IMR-90 (cell line): ENCODE measurements around the gene PLD1. TPM values are rescaled to one million over a fixed set of nuclear protein-coding genes. Genes with fewer than 3 reads are reported as not detected.

Experiments used
- ATAC-seq: fragments of 200-7000 bp; cut with Tn5 transposase; 2 replicates; pipeline ENCODE4 v1.9.1; 2020; ENCODE audit warnings: low read depth, mild to moderate bottlenecking, moderate library complexity
- BruUV-seq: library from RNA; stranded (reverse); fragments of 400-500 nt; replicated peaks from 2 replicates; lab custom pipeline; 2021; lab: Mats Ljungman, UMichigan
- CTCF ChIA-PET: fragments of 300-600 bp; formaldehyde crosslinking; extraction: SDS; loops from one replicate; lab custom pipeline; 2021; ENCODE audit warnings: antibody characterized with exemption; lab: Yijun Ruan, JAX
- POLR2A ChIA-PET: fragments of 300-600 bp; sonication (Branson Sonifier 250); formaldehyde crosslinking; loops from one replicate; lab custom pipeline; 2022; ENCODE audit warnings: antibody characterized with exemption; ENCODE audit not compliant: unreplicated experiment; lab: Charles Lee
- DNase-seq: peaks from one replicate; pipeline ENCODE4 v3.0.0; 2013
- H2AFZ ChIP-seq: replicated peaks from 2 replicates; pipeline ENCODE3; 2013; ENCODE audit warnings: low read length, mild to moderate bottlenecking; ENCODE audit not compliant: poor library complexity
- H2AK5ac ChIP-seq: 2 replicates; pipeline ENCODE4 v1.6.1; 2013; ENCODE audit warnings: low read depth, low read length, inconsistent platforms
- H2AK9ac ChIP-seq: replicated peaks from 2 replicates; pipeline ENCODE3; 2013; ENCODE audit warnings: mild to moderate bottlenecking, low read depth, low read length, moderate library complexity; ENCODE audit not compliant: poor library complexity
- H2BK120ac ChIP-seq: 2 replicates; pipeline ENCODE4 v1.6.1; 2013; ENCODE audit warnings: low read depth, low read length, inconsistent platforms
- H2BK15ac ChIP-seq: 3 replicates; pipeline ENCODE4 v1.6.1; 2013; ENCODE audit warnings: low read depth, low read length, inconsistent platforms
- H2BK20ac ChIP-seq: 2 replicates; pipeline ENCODE4 v1.6.1; 2013; ENCODE audit warnings: low read depth, mild to moderate bottlenecking, inconsistent platforms, low read length, moderate library complexity
- H2BK5ac ChIP-seq: 2 replicates; pipeline ENCODE4 v1.6.1; 2013; ENCODE audit warnings: mild to moderate bottlenecking, low read depth, low read length, inconsistent platforms; ENCODE audit not compliant: poor library complexity, severe bottlenecking
- H3K14ac ChIP-seq: replicated peaks from 2 replicates; pipeline ENCODE4 v1.6.1; 2013; ENCODE audit warnings: low read depth, low read length, inconsistent platforms
- H3K18ac ChIP-seq: 2 replicates; pipeline ENCODE4 v1.6.1; 2013; ENCODE audit warnings: low read depth, low read length, control low read depth
- H3K23ac ChIP-seq: 2 replicates; pipeline ENCODE4 v1.6.1; 2013; ENCODE audit warnings: low read depth, low read length, inconsistent platforms
- H3K27ac ChIP-seq: 2 replicates; pipeline ENCODE4 v1.5.1; 2013; ENCODE audit warnings: mild to moderate bottlenecking, control low read depth, low read length; ENCODE audit not compliant: insufficient read depth
- H3K27me3 ChIP-seq: 2 replicates; pipeline ENCODE4 v1.6.1; 2013; ENCODE audit warnings: low read length; ENCODE audit not compliant: control insufficient read depth, insufficient read depth
- H3K36me3 ChIP-seq: 2 replicates; pipeline ENCODE4 v1.6.1; 2013; ENCODE audit warnings: low read length, mixed read lengths; ENCODE audit not compliant: control insufficient read depth, insufficient read depth
- H3K4ac ChIP-seq: 2 replicates; pipeline ENCODE4 v1.6.1; 2013; ENCODE audit warnings: low read depth, low read length, inconsistent platforms
- H3K4me1 ChIP-seq: 2 replicates; pipeline ENCODE4 v1.6.1; 2013; ENCODE audit warnings: low read length, mixed read lengths; ENCODE audit not compliant: control insufficient read depth, insufficient read depth
- H3K4me2 ChIP-seq: 2 replicates; pipeline ENCODE4 v1.6.1; 2013; ENCODE audit warnings: low read depth, mild to moderate bottlenecking, control low read depth, low read length, moderate library complexity
- H3K4me3 ChIP-seq: 2 replicates; pipeline ENCODE4 v1.5.1; 2013; ENCODE audit warnings: low read depth, mild to moderate bottlenecking, control low read depth, low read length, moderate library complexity; ENCODE audit not compliant: insufficient read depth
- H3K56ac ChIP-seq: 2 replicates; pipeline ENCODE4 v1.6.1; 2013; ENCODE audit warnings: low read length, inconsistent platforms; ENCODE audit not compliant: insufficient read depth; ENCODE audit errors: extremely low read depth
- H3K79me1 ChIP-seq, 2 experiments: 2 replicates each; pipeline ENCODE4 v1.6.1; 2013; ENCODE audit warnings: low read length in 2 of 2, inconsistent platforms in 1 of 2, low read depth in 1 of 2
- H3K9ac ChIP-seq: 2 replicates; pipeline ENCODE4 v1.6.1; 2013; ENCODE audit warnings: low read depth, low read length, control low read depth
- H3K9me1 ChIP-seq: 2 replicates; pipeline ENCODE4 v1.6.1; 2013; ENCODE audit warnings: low read length, inconsistent platforms; ENCODE audit not compliant: insufficient read depth
- H3K9me3 ChIP-seq: 2 replicates; pipeline ENCODE4 v1.6.1; 2013; ENCODE audit warnings: low read length; ENCODE audit not compliant: control insufficient read depth, insufficient read depth
- H4K20me1 ChIP-seq: 2 replicates; pipeline ENCODE4 v1.6.1; 2013; ENCODE audit warnings: low read length, inconsistent platforms; ENCODE audit not compliant: insufficient read depth
- H4K5ac ChIP-seq: 2 replicates; pipeline ENCODE4 v1.6.1; 2013; ENCODE audit warnings: mild to moderate bottlenecking, low read depth, low read length, control low read depth
- H4K8ac ChIP-seq, 2 experiments: 2 replicates each; pipeline ENCODE4 v1.6.1; 2013; ENCODE audit warnings: low read depth in 2 of 2, low read length in 2 of 2, control low read depth in 1 of 2, inconsistent platforms in 1 of 2
- H4K91ac ChIP-seq: 2 replicates; pipeline ENCODE4 v1.6.1; 2013; ENCODE audit warnings: low read depth, low read length, inconsistent platforms; ENCODE audit not compliant: insufficient read depth
- BHLHE40 ChIP-seq: fragments of 150-350 bp; IDR thresholded peaks from 2 replicates; pipeline ENCODE4 v1.6.1; 2016; ENCODE audit warnings: mild to moderate bottlenecking, low read depth, low read length
- CEBPB ChIP-seq: IDR thresholded peaks from 2 replicates; pipeline ENCODE4 v1.6.1; 2012; ENCODE audit warnings: low read depth, low read length, improper control_type of control experiment
- CHD1 ChIP-seq: IDR thresholded peaks from 2 replicates; pipeline ENCODE4 v1.6.1; 2012; ENCODE audit warnings: low read depth, low read length, improper control_type of control experiment
- FOS ChIP-seq: fragments of 150-350 bp; IDR thresholded peaks from 2 replicates; pipeline ENCODE4 v1.6.1; 2016; ENCODE audit warnings: low read depth, low read length
- MAFK ChIP-seq: IDR thresholded peaks from 2 replicates; pipeline ENCODE4 v1.6.1; 2012; ENCODE audit warnings: low read depth, low read length, improper control_type of control experiment
- MAZ ChIP-seq: IDR thresholded peaks from 2 replicates; pipeline ENCODE4 v1.6.1; 2012; ENCODE audit warnings: low read depth, mild to moderate bottlenecking, low read length, improper control_type of control experiment, moderate library complexity, borderline replicate concordance
- NFE2L2 ChIP-seq: fragments of 150-350 bp; IDR thresholded peaks from 2 replicates; pipeline ENCODE4 v1.6.1; 2016; ENCODE audit warnings: low read depth, mild to moderate bottlenecking, low read length
- POLR2A ChIP-seq: IDR thresholded peaks from 2 replicates; pipeline ENCODE4 v1.6.1; 2012; ENCODE audit warnings: mild to moderate bottlenecking, low read depth, low read length
- RAD21 ChIP-seq: IDR thresholded peaks from 2 replicates; pipeline ENCODE4 v1.6.1; 2012; ENCODE audit warnings: low read length, improper control_type of control experiment
- RFX5 ChIP-seq: IDR thresholded peaks from 2 replicates; pipeline ENCODE4 v1.8.0; 2012; ENCODE audit warnings: low read depth, mild to moderate bottlenecking, low read length, moderate library complexity
- WGBS, 2 experiments: methylation state at CpG; one replicate each; pipeline versions ENCODE4 v1.1.5 to v1.1.7; 2013; ENCODE audit warnings: missing lambda C conversion rate in 2 of 2; ENCODE audit not compliant: insufficient read length in 1 of 2; ENCODE audit errors: extremely low coverage in 2 of 2; 5-methylcytosine and 5-hydroxymethylcytosine counted together
- dilution Hi-C: fragments of 300-500 bp; cut with HindIII; formaldehyde crosslinking; loops from one replicate; pipeline ENCODE4 v1.14.3; 2018; ENCODE audit warnings: low sequenced_read_pairs; ENCODE audit not compliant: unreplicated experiment
- in situ Hi-C: fragments of 300-500 bp; cut with MboI; formaldehyde crosslinking; loops from 3 replicates; pipeline ENCODE4 v1.14.3; 2019; ENCODE audit warnings: low sequenced_read_pairs, inconsistent platforms, mixed read lengths
- intact Hi-C: fragments of 100-400 bp; cut with micrococcal nuclease; formaldehyde crosslinking; loops from 2 replicates; pipeline ENCODE4 v1.10.0; 2022
- polyA plus RNA-seq, 3 experiments: library from polyadenylated mRNA; depleted of rRNA; stranded (reverse); fragments of >200 nt; gene quantifications; 2 replicates each; pipeline ENCODE4 v1.2.3, GENCODE V29; 2012; ENCODE audit warnings: low replicate concordance in 1 of 3
- total RNA-seq: library from RNA; depleted of rRNA; stranded (reverse); fragments of >200 nt; gene quantifications from 2 replicates; pipeline ENCODE4 v1.2.3, GENCODE V29; 2012
- TF ChIP-seq, protein P1 (sequence below): fragments of 150-350 bp; IDR thresholded peaks from 2 replicates; pipeline ENCODE4 v1.6.1; 2017; ENCODE audit warnings: mild to moderate bottlenecking, antibody characterized with exemption, low read length, low read depth

Gene PLD1
- total and polyA plus RNA-seq, 2 of the 4 experiments (the other 2 are of a cell fraction): 3.3 to 9.7 TPM

DNA sequence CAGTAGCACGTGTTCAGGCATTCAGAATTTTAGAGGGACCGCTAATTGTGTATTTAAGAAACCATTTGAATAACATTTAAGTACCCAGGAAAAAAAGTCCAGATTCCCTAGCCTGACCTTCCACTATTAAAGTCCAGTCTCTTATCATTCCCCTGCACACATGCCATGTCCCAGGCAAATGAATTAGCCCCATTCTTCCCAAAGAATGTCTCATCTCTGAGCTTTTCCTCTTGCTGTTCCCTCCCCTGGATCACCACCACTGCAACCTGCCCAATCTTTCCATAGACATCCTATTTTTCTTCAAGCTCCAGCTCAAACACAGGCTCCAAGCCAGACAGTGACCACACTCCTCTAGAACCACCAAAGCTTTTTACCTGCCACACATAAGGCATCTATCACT, 25.9 kb downstream of the PLD1 start:
- ATAC-seq (no peak), DNase-seq (no peak)
- no peak overlapping the region for H3K18ac ChIP-seq
- H2AFZ ChIP-seq: no peak overlapping the region
- no peak overlapping the region for H2AK9ac ChIP-seq
- H3K27me3 ChIP-seq: no peaks in the 10 kb centered on the region
- no peak overlapping the region for H3K9ac ChIP-seq
- ChIA-PET CTCF (interaction anchor here (0.7 kb wide), 1 partner anchor 557 kb away, joined by 3 read pairs; no protein-coding TSS in a partner anchor), POLR2A (no interaction called here)
- peaks cover 4% of the 10 kb centered on the region; the same call in 1 of the 2 replicates for H3K9me3 ChIP-seq
- H3K4me1 ChIP-seq: peaks cover 12% of the 10 kb centered on the region
- peaks cover 8 to 18% of the 10 kb centered on the region in 2 experiments for H3K79me1 ChIP-seq
- H3K56ac ChIP-seq: no peak overlapping the region
- H3K36me3 ChIP-seq: no peaks in the 10 kb centered on the region
- H2BK15ac ChIP-seq: no peak overlapping the region
- BruUV-seq: no TSS peak
- H3K4ac ChIP-seq: no peak overlapping the region
- H4K5ac ChIP-seq: no peak overlapping the region
- H3K9me1 ChIP-seq: peaks cover 8% of the 10 kb centered on the region
- H2BK20ac ChIP-seq: no peak overlapping the region
- dilution Hi-C loops: no loop called here
- in situ Hi-C loops: no loop called here
- no peak overlapping the region for H3K14ac ChIP-seq
- no peak overlapping the region for H3K4me2 ChIP-seq
- no peak overlapping the region for H3K23ac ChIP-seq
- no peak overlapping the region for H4K8ac ChIP-seq
- H2BK120ac ChIP-seq: no peak overlapping the region
- H3K27ac ChIP-seq: no peak overlapping the region
- WGBS, 2 experiments: no CpG with 5 or more reads among the region's 2 CpGs
- TF ChIP-seq, protein P1, sequence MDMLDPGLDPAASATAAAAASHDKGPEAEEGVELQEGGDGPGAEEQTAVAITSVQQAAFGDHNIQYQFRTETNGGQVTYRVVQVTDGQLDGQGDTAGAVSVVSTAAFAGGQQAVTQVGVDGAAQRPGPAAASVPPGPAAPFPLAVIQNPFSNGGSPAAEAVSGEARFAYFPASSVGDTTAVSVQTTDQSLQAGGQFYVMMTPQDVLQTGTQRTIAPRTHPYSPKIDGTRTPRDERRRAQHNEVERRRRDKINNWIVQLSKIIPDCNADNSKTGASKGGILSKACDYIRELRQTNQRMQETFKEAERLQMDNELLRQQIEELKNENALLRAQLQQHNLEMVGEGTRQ: no peak
- TF ChIP-seq RAD21 (no peak), BHLHE40 (no peak), MAZ (no peak), RFX5 (no peak), NFE2L2 (no peak), CHD1 (no peak), MAFK (no peak), POLR2A (no peak), CEBPB (no peak), FOS (no peak)
- H3K4me3 ChIP-seq: no peak overlapping the region
- H2AK5ac ChIP-seq: no peak overlapping the region
- intact Hi-C loops: loop anchor here (5.0 kb wide), 1 partner anchor 48 kb away; no protein-coding TSS in a partner anchor
- H2BK5ac ChIP-seq: no peak overlapping the region
- peaks cover 3% of the 10 kb centered on the region; the same call in 1 of the 2 replicates for H4K20me1 ChIP-seq
- H4K91ac ChIP-seq: no peak overlapping the region
